ENCODE data around the gene C10orf71. TPM values are rescaled to one million over a fixed set of nuclear protein-coding genes. Genes with fewer than 3 reads are reported as not detected.

Gene C10orf71
- total RNA-seq, 1 experiment from 2014 or later: not detected

GRCh38 chr10:49364747-49365146, 65.8 kb downstream of the C10orf71 start:
- CTCF ChIA-PET: no interaction called here
- in situ Hi-C loops (cut with HindIII; ENCODE audit: low pct_unique_long_range_greater_than_20kb, low sequenced_read_pairs) (no loop called here), intact Hi-C loops (cut with micrococcal nuclease; ENCODE audit: unreplicated experiment) (no loop called here)

GRCh38 chr10:49365275-49365674, 66.3 kb downstream of the C10orf71 start:
- H3K27me3 ChIP-seq (ENCODE audit: control insufficient read depth, insufficient read depth, low read length): no peaks in the 10 kb centered on the region; the same call in 1 of the 2 replicates
- TF ChIP-seq CTCF (IDR thresholded peaks at IDR 0.05) (no peak), TCF7L2 (IDR thresholded peaks at IDR 0.05; ENCODE audit: low read depth, low read length) (no peak), REST (IDR thresholded peaks at IDR 0.05; ENCODE audit: insufficient read depth in 1 of 2, low read depth in 2 of 2, low read length in 1 of 2) (no peak), POLR2AphosphoS5 (IDR thresholded peaks at IDR 0.05; ENCODE audit: low read depth, low read length) (no peak), SIN3A (IDR thresholded peaks at IDR 0.05; ENCODE audit: borderline replicate concordance, insufficient read depth, low read depth, low read length) (no peak)
- in situ Hi-C loops (cut with HindIII; ENCODE audit: low pct_unique_long_range_greater_than_20kb, low sequenced_read_pairs) (no loop called here), intact Hi-C loops (cut with micrococcal nuclease; ENCODE audit: unreplicated experiment) (no loop called here)
- H3K27ac ChIP-seq (ENCODE audit: low read length): no peak overlapping the region
- DNase-seq (ENCODE audit: low read depth, low spot score) (no peak), ATAC-seq (no peak)
- CTCF ChIA-PET: no interaction called here
- H3K36me3 ChIP-seq (ENCODE audit: control insufficient read depth, insufficient read depth, low read length): no peaks in the 10 kb centered on the region
- BruUV-seq (replicated peaks): no TSS peak
- no peak overlapping the region for H3K4me3 ChIP-seq (ENCODE audit: low read depth in 2 of 2, low read length in 2 of 2)
- no peaks in the 10 kb centered on the region for H3K9me3 ChIP-seq (ENCODE audit: control insufficient read depth, insufficient read depth, low read depth, low read length)
- POLR2A ChIA-PET: no interaction called here
- no peaks in the 10 kb centered on the region for H3K4me1 ChIP-seq (ENCODE audit: control insufficient read depth, insufficient read depth, low read length)

More at GRCh38 chr10:49364747-49365146, 65.8 kb downstream of the C10orf71 start:
- no peak for TF ChIP-seq SIN3A (IDR thresholded peaks at IDR 0.05; ENCODE audit: borderline replicate concordance, insufficient read depth, low read depth, low read length)
- no peak for TF ChIP-seq POLR2AphosphoS5 (IDR thresholded peaks at IDR 0.05; ENCODE audit: low read depth, low read length)
- TF ChIP-seq REST (IDR thresholded peaks at IDR 0.05; ENCODE audit: insufficient read depth in 1 of 2, low read depth in 2 of 2, low read length in 1 of 2): no peak
- no peak for TF ChIP-seq CTCF (IDR thresholded peaks at IDR 0.05)
- no peak for TF ChIP-seq TCF7L2 (IDR thresholded peaks at IDR 0.05; ENCODE audit: low read depth, low read length)
- DNase-seq (ENCODE audit: low read depth, low spot score): no peak
- Histone ChIP-seq H3K9me3 (ENCODE audit: control insufficient read depth, insufficient read depth, low read depth, low read length) (no peaks in the 10 kb centered on the region), H3K4me1 (ENCODE audit: control insufficient read depth, insufficient read depth, low read length) (no peaks in the 10 kb centered on the region), H3K36me3 (ENCODE audit: control insufficient read depth, insufficient read depth, low read length) (no peaks in the 10 kb centered on the region), H3K27me3 (ENCODE audit: control insufficient read depth, insufficient read depth, low read length) (no peaks in the 10 kb centered on the region; the same call in 1 of the 2 replicates), H3K4me3 (ENCODE audit: low read depth in 2 of 2, low read length in 2 of 2) (no peak overlapping the region), H3K27ac (ENCODE audit: low read length) (no peak overlapping the region)
- POLR2A ChIA-PET: no interaction called here
- BruUV-seq (replicated peaks): no TSS peak
- ATAC-seq: no peak
